Nucleus accumbens (tissue), 56 donors: ENCODE measurements around the gene FAM89B.

Experiments used
- DNase-seq, 56 donors: peaks; one replicate each; lab custom pipeline; 2025; lab: John Stamatoyannopoulos, UW

The FAM89B gene

DNA sequence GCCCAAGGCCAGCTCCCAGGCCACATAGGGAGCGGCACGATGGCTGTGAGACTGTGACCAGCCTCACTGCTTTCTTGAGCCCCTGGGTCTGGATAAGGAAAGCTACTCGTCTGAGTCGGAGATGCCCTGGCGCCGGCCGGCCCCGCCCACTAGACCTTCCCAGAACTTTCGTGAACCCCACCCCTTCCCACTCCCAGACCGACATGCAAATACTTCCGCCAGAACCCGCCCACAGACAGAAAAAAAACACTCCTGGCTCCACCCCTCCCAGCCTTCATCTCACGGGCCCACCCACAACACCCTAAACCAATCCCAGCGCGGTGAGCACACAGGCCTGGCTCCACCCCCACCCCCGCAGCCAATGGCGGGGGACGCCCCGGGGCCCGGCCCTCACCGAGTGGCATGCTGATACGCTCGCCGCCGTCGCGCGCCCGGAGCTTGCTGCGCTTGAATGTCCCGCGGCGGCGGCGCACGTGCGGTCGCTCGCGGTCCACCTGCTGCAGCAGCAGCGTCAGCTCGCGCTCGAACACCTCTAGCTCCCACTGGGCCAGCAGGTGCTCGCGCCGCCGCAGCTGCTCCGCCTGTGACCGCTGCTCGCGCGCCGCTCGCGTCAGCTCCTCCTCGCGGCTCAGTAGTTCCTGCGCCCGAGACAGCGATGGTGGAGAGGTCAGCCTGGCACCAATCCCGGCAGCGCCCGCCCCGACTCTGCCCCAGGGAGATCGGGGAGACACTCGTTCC lies 34.7 kb downstream of the FAM89B start:
- peak; percentile 51 to 98 (median 94) for DNase-seq

DNA sequence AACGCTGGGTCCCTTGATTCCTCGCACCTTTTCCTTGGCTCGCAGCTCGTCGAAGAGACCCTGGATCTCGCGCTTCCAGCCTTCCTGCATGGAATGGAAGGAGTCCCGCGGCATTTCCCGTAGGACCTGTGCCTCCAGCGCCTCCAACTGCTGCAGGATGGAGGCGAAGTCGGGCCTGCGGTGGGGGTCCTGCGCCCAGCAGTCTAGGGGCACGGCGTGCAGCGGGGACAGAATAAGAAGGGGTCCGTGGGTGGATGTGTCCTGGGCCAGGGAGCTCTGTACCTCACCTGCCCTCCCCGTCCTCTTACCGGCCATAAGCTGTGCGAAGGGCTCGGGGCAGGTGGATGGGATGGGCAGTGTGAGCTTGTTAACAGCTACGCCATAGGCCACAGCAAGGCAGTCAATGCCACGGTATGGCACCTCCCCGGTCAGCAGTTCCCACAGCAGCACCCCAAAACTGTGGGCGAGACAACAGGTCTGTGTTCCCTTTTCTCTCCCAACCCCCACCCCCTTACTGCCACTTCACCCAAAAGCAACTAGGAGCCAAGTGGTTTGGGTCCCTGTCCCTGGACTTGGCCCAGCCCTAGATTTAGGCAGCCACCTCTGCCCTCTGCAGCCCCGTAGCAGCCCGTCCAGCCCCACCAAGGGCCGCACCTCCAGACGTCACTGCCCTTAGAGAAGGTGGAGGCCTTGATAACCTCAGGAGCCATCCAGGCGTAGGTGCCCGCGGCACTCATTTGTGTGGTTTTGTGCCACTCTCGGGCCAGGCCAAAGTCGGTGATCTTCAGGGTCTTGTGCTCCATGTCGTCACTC lies 35.5 kb downstream of the FAM89B start:
- no peak for DNase-seq

DNA sequence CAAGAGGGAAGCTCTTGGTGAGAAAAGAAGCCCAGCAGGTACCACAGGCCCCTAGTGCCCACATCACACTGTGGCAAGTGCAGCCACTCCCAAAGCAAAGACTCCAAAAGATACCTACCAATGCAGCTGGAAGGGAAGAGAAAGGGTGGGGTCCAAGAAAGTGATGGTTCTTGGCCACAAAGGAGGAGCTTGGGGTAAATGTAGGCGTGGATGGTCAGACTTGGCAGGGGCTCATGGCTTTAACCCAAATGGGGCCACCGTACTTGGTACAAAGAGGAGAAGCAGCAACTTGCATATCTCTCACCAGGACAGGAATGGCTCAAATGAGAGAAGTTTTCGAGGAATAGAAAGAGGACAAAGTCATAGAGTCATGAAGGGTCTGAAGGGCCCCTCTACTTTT lies 36.9 kb downstream of the FAM89B start:
- no peak for DNase-seq

- no peak for DNase-seq
Observed at GRCh38 chr11:65609665-65610064, 37.3 kb downstream of the FAM89B start.

GRCh38 chr11:65610404-65610803 lies 38.1 kb downstream of the FAM89B start:
- peak in 4 of 56 donors; percentile 44 to 57 (median 51) for DNase-seq

GRCh38 chr11:65611028-65611757 lies 38.9 kb downstream of the FAM89B start:
- DNase-seq = peak in 53 of 56 donors; percentile 29 to 92 (median 80)

DNA sequence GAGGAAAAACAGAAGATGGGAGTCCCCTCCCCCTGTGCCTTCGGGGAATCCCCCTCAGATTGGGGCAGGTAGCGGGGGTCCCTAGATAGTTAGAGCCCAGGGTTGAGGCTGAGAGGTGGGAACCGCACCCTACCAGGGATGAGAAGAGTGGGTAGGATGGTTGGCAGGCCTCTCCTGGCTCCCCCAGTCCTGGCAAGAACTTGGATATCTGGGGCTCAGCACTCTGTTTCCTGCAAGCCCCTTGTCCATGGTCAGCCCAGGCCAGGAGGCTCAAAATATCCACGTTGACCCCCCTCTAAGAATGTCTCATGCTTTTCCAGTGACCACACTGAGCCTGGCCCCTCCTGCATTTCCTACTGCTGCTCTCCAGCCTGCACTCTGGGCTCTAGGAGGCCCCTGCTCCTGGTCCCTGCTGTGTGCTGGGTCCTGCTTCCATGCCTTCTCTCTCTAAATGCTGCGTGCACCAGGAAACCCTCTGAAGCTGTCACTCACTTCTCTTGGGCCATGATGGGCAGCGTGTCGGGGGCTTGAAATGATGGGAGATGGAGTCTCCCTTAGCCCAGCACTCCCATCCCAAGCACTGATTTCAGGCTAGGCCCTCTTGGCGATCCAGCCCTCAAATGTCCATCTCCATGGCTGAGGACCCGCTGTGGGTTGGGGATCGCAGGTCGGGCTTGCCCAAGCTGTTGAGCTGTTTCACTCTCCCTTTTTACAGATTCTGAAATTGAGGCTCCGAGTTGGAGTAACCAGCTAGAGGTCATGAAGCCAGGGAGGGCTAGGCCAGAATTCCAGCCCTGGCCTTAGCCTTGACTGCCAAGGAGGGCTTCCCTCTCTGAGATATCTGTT lies 39.6 kb downstream of the FAM89B start:
- peak in 2 of 56 donors; percentile 47 to 57 for DNase-seq

GRCh38 chr11:65612691-65613090 lies 40.4 kb downstream of the FAM89B start:
- no peak for DNase-seq

- DNase-seq = peak in 5 of 56 donors; percentile 23 to 69 (median 38)
Observed at GRCh38 chr11:65613091-65613928, 41.0 kb downstream of the FAM89B start.

DNA sequence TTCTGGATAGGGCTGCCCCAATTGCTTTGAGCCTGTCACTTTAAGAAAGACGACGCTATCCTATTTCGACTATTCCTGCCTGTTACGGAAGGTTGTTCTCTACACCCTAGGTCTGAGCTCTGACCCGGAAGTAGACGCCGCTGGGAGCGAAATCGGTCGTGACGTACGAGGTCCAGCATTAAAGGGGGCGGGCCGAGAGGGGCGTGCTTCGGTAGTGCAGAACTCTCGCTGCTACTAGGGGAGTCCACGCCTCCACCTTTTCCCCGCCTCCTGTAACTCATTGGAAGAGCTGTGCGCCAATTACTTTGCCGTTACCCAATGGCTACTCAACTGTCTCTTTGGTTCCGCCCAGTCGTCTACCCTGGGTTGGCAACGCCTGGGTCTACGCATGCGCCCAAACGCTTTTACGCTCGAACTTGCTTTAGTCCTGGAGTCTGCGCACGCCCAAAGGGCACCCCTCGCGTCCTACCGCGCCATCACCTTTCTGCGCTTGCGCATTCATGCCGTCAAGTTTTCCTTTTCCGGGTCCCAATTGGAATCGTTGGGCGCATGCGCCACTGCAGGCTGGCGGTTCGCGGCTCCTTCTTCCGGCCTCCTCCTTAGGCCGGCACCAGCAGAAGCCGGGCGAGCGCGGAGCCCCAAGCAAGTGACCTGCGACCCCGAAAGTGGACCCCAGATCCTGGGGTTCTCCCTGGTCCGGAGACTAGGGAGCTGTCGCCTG lies 43.1 kb downstream of the FAM89B start, which contains the start of gene PCNX3:
Gene PCNX3, plus strand, starts transcription at position 548 of the 721 bp plus-strand sequence. CDS start 536 bp downstream, outside the sequence.
- DNase-seq = peak; percentile 98 to 100 (median 100)

DNA sequence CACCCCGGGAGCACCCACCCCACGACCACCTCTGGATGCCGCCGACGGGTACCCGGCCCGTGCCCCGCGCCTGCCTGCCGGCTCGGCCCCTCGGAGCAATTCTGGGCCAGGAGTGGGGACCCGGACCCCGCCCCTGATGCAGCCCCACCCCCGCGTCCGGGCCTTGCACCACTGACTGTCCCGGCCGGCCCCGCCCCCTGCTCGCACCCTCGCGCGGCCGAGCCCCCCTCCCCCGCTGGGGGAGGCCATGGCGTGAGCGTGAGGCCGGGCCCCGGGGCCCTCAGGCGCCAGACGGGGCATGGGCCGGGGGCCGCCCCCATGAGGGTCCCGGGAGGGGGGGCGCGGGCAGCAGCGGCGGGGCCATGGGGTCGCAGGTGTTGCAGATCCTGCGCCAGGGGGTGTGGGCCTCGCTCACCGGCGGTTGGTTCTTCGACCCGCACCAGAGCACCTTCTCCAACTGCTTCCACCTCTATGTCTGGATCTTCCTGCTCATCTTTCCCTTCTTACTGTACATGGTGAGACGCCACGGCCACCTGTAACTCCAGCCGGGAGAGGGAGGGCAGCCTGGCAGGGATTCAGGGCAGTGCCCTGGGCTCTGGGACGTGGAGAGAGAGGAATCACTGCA lies 43.7 kb downstream of the FAM89B start:
- DNase-seq = peak in 4 of 56 donors; percentile 42 to 64 (median 55)

- no peak for DNase-seq
Observed at GRCh38 chr11:65616575-65617001, 44.2 kb downstream of the FAM89B start.

DNA sequence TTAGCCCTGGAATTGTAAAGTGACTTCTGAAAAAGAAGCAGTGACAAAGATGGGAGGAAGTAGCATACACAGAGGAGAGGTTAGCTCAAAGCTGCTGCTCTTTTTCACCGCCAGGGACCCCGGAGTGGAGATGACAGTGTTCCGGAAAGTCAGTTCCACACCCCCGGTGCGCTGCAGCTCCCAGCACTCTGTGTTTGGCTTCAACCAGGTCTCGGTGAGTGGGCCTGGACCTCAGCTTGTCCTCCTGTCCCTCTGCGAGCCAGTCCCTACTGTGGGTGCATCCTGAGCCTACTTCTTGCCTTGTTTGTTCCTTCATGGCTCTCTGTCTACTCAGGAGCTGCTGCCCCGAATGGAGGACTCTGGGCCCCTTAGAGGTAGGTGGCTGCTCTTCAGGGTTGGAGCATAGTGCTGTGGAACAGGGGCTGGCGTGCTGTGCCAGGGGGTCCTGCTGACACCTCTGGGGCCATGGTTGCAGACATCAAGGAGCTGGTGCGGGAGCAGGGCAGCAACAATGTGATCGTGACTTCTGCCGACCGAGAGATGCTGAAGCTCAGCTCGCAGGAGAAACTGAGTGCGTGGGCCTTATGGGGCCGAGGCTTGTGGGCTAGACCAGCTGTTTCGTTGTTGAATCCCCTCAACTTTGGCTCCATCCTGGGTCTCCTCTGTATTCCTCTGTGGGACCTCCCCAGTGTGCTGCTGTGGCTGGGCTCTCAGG lies 45.0 kb downstream of the FAM89B start:
- DNase-seq = no peak

GRCh38 chr11:65617990-65618751 lies 45.8 kb downstream of the FAM89B start:
- DNase-seq = no peak

DNA sequence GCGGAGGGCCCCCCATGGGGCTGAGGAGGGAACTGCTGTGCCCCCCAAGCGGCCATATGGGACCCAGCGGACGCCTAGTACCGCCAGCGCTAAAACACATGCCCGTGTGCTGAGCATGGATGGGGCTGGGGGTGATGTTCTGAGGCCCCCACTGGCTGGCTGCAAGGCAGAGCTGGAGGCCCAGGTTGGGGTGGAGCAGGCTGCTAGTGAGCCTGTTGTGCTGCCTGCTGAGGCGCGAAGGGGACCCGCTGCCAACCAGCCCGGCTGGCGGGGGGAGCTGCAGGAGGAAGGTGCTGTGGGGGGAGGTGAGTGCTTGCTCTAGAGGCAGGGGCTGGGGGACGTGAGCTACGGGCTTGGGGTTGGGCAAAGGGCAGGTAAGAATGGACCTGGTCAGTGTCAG lies 46.4 kb downstream of the FAM89B start:
- DNase-seq = no peak

GRCh38 chr11:65619281-65619928 lies 47.1 kb downstream of the FAM89B start:
- no peak for DNase-seq
